Activated naive CD8-positive, alpha-beta T cell treated with anti-CD3 and anti-CD28 coated beads for 36 hours (primary cell): ENCODE results near the gene MYMK. TPM values are rescaled to one million over a fixed set of nuclear protein-coding genes. Genes with fewer than 3 reads are reported as not detected.
"Not testable (repeated sequence)": the region's sequence is repeated elsewhere in the genome, so short reads cannot be mapped to it uniquely, and the experiment has no call there.

Source experiments
- DNase-seq: peaks from one replicate; pipeline ENCODE4 v3.0.0; 2021
- H3K27ac Mint-ChIP-seq: one replicate; pipeline ENCODE4 v1.8.0; 2022; ENCODE audit warnings: mild to moderate bottlenecking, moderate library complexity, mixed read lengths
- H3K27me3 Mint-ChIP-seq: one replicate; pipeline ENCODE4 v1.8.0; 2022; ENCODE audit warnings: mild to moderate bottlenecking, mixed read lengths
- H3K36me3 Mint-ChIP-seq: one replicate; pipeline ENCODE4 v1.8.0; 2021; ENCODE audit warnings: mild to moderate bottlenecking, mixed read lengths
- H3K4me1 Mint-ChIP-seq: one replicate; pipeline ENCODE4 v1.8.0; 2021; ENCODE audit warnings: mixed read lengths
- H3K4me3 Mint-ChIP-seq: one replicate; pipeline ENCODE4 v1.8.0; 2022; ENCODE audit warnings: mild to moderate bottlenecking, moderate library complexity, mixed read lengths
- H3K9me3 Mint-ChIP-seq: one replicate; pipeline ENCODE4 v1.8.0; 2022; ENCODE audit warnings: mixed read lengths
- total RNA-seq, 2 experiments: library from RNA; stranded (reverse); gene quantifications; one replicate each; pipeline ENCODE4 v1.2.3, GENCODE V29; 2021

MYMK gene
- total RNA-seq = not detected

GRCh38 chr9:133524679-133525228 lies at the start of gene MYMK:
Gene MYMK, minus strand, starts transcription at chr9:133524959. Its CDS starts 115 bp downstream, at chr9:133524844.
- Mint-ChIP-seq H3K27me3 (no peaks in the 10 kb centered on the region), H3K9me3 (no peaks in the 10 kb centered on the region), H3K36me3 (no peaks in the 10 kb centered on the region), H3K4me3 (no peak within 1 kb of the TSS), H3K4me1 (peaks cover 8% of the 10 kb centered on the region), H3K27ac (no peak within 1 kb of the TSS)
- no peak for DNase-seq

- Mint-ChIP-seq H3K9me3 (no peaks in the 10 kb centered on the region), H3K4me1 (peaks cover 6% of the 10 kb centered on the region), H3K27ac (no peak overlapping the region), H3K4me3 (no peak overlapping the region), H3K27me3 (peaks cover 25% of the 10 kb centered on the region), H3K36me3 (no peaks in the 10 kb centered on the region)
- no peak for DNase-seq
Observed at GRCh38 chr9:133573791-133574515, 49.2 kb upstream of the MYMK start.

GRCh38 chr9:133572821-133573361 lies 48.1 kb upstream of the MYMK start:
- H3K4me1 Mint-ChIP-seq = peaks cover 6% of the 10 kb centered on the region
- H3K4me3 Mint-ChIP-seq = no peak overlapping the region
- H3K36me3 Mint-ChIP-seq = no peaks in the 10 kb centered on the region
- H3K9me3 Mint-ChIP-seq = no peaks in the 10 kb centered on the region
- no peak for DNase-seq
- peaks cover 20% of the 10 kb centered on the region for H3K27me3 Mint-ChIP-seq
- no peak overlapping the region for H3K27ac Mint-ChIP-seq

GRCh38 chr9:133571896-133572595 lies 47.3 kb upstream of the MYMK start:
- DNase-seq = no peak
- H3K36me3 Mint-ChIP-seq = no peaks in the 10 kb centered on the region
- peaks cover 12% of the 10 kb centered on the region for H3K27me3 Mint-ChIP-seq
- H3K27ac Mint-ChIP-seq = no peak overlapping the region
- peaks cover 6% of the 10 kb centered on the region for H3K4me1 Mint-ChIP-seq
- no peaks in the 10 kb centered on the region for H3K9me3 Mint-ChIP-seq
- no peak overlapping the region for H3K4me3 Mint-ChIP-seq

GRCh38 chr9:133571391-133571890 lies 46.7 kb upstream of the MYMK start:
- Mint-ChIP-seq H3K27me3 (peaks cover 6% of the 10 kb centered on the region), H3K9me3 (no peaks in the 10 kb centered on the region), H3K4me3 (no peak overlapping the region), H3K36me3 (no peaks in the 10 kb centered on the region), H3K27ac (no peak overlapping the region), H3K4me1 (peaks cover under 1% of the 10 kb centered on the region)
- no peak for DNase-seq

GRCh38 chr9:133570691-133571080 lies 45.9 kb upstream of the MYMK start:
- no peaks in the 10 kb centered on the region for H3K27me3 Mint-ChIP-seq
- H3K4me3 Mint-ChIP-seq = no peak overlapping the region
- no peaks in the 10 kb centered on the region for H3K36me3 Mint-ChIP-seq
- H3K9me3 Mint-ChIP-seq = no peaks in the 10 kb centered on the region
- H3K4me1 Mint-ChIP-seq = no peaks in the 10 kb centered on the region
- no peak for DNase-seq
- no peak overlapping the region for H3K27ac Mint-ChIP-seq

- no peak for DNase-seq
- Mint-ChIP-seq H3K4me1 (no peaks in the 10 kb centered on the region), H3K4me3 (no peak overlapping the region), H3K27ac (no peak overlapping the region), H3K27me3 (no peaks in the 10 kb centered on the region), H3K36me3 (no peaks in the 10 kb centered on the region), H3K9me3 (no peaks in the 10 kb centered on the region)
Observed at GRCh38 chr9:133569891-133570690, 45.3 kb upstream of the MYMK start.

GRCh38 chr9:133569121-133569785 lies 44.5 kb upstream of the MYMK start:
- H3K9me3 Mint-ChIP-seq = no peaks in the 10 kb centered on the region
- no peak for DNase-seq
- no peaks in the 10 kb centered on the region for H3K4me1 Mint-ChIP-seq
- H3K27me3 Mint-ChIP-seq = no peaks in the 10 kb centered on the region
- H3K4me3 Mint-ChIP-seq = no peak overlapping the region
- no peak overlapping the region for H3K27ac Mint-ChIP-seq
- H3K36me3 Mint-ChIP-seq = no peaks in the 10 kb centered on the region

GRCh38 chr9:133568186-133568585 lies 43.4 kb upstream of the MYMK start:
- no peak overlapping the region for H3K4me3 Mint-ChIP-seq
- peaks cover 3% of the 10 kb centered on the region for H3K4me1 Mint-ChIP-seq
- DNase-seq = no peak
- no peaks in the 10 kb centered on the region for H3K36me3 Mint-ChIP-seq
- H3K27me3 Mint-ChIP-seq = no peaks in the 10 kb centered on the region
- H3K27ac Mint-ChIP-seq = no peak overlapping the region
- H3K9me3 Mint-ChIP-seq = no peaks in the 10 kb centered on the region

GRCh38 chr9:133566817-133567216 lies 42.1 kb upstream of the MYMK start:
- Mint-ChIP-seq H3K4me3 (no peak overlapping the region), H3K9me3 (no peaks in the 10 kb centered on the region), H3K27ac (no peak overlapping the region), H3K36me3 (no peaks in the 10 kb centered on the region), H3K27me3 (no peaks in the 10 kb centered on the region), H3K4me1 (peaks cover 5% of the 10 kb centered on the region)
- no peak for DNase-seq

GRCh38 chr9:133566382-133566781 lies 41.6 kb upstream of the MYMK start:
- no peaks in the 10 kb centered on the region for H3K9me3 Mint-ChIP-seq
- H3K36me3 Mint-ChIP-seq = no peaks in the 10 kb centered on the region
- H3K27me3 Mint-ChIP-seq = no peaks in the 10 kb centered on the region
- H3K4me1 Mint-ChIP-seq = peaks cover 5% of the 10 kb centered on the region
- H3K27ac Mint-ChIP-seq = no peak overlapping the region
- no peak for DNase-seq
- H3K4me3 Mint-ChIP-seq = no peak overlapping the region

GRCh38 chr9:133564451-133565116 lies 39.8 kb upstream of the MYMK start:
- H3K36me3 Mint-ChIP-seq = no peaks in the 10 kb centered on the region
- no peaks in the 10 kb centered on the region for H3K27me3 Mint-ChIP-seq
- H3K4me1 Mint-ChIP-seq = peaks cover 5% of the 10 kb centered on the region
- H3K9me3 Mint-ChIP-seq = no peaks in the 10 kb centered on the region
- H3K27ac Mint-ChIP-seq = no peak overlapping the region
- DNase-seq = no peak
- H3K4me3 Mint-ChIP-seq = no peak overlapping the region

GRCh38 chr9:133563814-133564213 lies 39.1 kb upstream of the MYMK start:
- not testable (repeated sequence) for H3K4me3 Mint-ChIP-seq, DNase-seq, H3K36me3 Mint-ChIP-seq, H3K27me3 Mint-ChIP-seq, H3K9me3 Mint-ChIP-seq, H3K4me1 Mint-ChIP-seq, H3K27ac Mint-ChIP-seq

- Mint-ChIP-seq H3K4me3 (no peak overlapping the region), H3K27ac (no peak overlapping the region), H3K4me1 (peaks cover 13% of the 10 kb centered on the region), H3K36me3 (no peaks in the 10 kb centered on the region), H3K9me3 (no peaks in the 10 kb centered on the region), H3K27me3 (no peaks in the 10 kb centered on the region)
- no peak for DNase-seq
Observed at GRCh38 chr9:133563291-133563796, 38.6 kb upstream of the MYMK start.
